VCaP (cell line): Measurements from ENCODE around the gene KRT72.

ENCODE experiments used
- H3K27ac ChIP-seq: fragments of 450-650 bp; 2 replicates; pipeline ENCODE4 v1.5.1; 2017
- TF ChIP-seq, protein P1 (sequence below): fragments of 450-650 bp; conservative IDR thresholded peaks from 2 replicates; pipeline ENCODE4 v1.5.1; 2017; ENCODE audit warnings: mild to moderate bottlenecking, moderate library complexity

The KRT72 gene

DNA sequence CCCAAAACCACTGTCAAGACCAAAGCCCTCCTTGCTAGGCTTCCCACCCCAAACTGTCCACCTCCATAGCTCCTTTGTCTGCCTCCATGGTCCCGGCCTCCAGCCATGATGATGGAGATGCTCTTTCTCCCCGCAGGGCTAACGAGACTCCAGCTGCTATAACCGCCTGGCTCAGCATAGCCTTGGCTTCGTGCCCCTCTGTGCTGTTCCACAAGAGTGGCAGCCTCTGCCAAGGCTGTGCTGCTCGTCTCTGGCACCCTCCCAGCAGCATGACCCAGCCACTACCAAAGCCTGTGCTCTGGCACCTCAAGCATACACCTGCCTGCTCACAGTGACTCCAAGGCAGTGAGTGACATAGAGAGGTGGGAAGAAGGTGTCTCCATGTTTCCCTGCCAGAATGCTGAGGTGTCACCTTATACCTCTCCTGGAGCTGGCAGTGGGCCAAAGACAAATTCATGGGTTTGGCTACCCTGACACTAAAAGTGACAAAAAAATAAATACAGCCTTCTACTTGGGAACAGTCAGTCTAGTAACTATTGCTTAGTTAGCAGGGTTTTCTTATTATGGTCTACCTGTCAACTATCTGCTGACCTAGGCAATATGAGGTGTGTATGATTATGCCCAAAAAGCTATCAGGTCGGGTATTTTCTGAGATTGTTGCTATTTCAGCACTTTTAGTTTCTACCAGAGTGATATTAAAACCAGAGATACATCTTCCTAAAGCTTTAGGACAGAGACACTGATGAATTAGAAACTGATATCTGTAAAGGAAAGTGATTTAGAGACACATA lies 33.2 kb upstream of the KRT72 start:
- H3K27ac ChIP-seq, result peak overlapping the region; percentile 26
- TF ChIP-seq, protein P1, sequence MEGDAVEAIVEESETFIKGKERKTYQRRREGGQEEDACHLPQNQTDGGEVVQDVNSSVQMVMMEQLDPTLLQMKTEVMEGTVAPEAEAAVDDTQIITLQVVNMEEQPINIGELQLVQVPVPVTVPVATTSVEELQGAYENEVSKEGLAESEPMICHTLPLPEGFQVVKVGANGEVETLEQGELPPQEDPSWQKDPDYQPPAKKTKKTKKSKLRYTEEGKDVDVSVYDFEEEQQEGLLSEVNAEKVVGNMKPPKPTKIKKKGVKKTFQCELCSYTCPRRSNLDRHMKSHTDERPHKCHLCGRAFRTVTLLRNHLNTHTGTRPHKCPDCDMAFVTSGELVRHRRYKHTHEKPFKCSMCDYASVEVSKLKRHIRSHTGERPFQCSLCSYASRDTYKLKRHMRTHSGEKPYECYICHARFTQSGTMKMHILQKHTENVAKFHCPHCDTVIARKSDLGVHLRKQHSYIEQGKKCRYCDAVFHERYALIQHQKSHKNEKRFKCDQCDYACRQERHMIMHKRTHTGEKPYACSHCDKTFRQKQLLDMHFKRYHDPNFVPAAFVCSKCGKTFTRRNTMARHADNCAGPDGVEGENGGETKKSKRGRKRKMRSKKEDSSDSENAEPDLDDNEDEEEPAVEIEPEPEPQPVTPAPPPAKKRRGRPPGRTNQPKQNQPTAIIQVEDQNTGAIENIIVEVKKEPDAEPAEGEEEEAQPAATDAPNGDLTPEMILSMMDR, result no peak

DNA sequence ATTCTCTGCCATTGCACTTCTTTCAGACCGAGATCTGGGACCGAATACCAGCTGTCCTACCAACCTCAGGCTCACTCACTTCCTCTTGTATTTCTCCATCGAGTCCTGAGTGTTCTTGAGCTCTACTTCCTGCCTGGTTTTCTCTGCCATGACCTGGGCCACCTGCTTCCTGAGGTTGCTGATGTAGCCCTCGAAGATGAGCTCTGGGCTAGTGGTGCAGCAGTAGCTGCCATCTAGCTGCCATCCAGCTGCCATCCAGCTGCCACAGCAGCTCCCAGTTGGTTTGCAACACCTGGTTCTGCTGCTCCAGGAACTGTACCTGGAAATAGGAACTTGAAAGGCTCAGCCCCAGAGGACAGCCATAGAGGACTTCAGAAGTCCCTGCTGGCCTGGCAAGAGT lies 32.1 kb upstream of the KRT72 start:
- H3K27ac ChIP-seq, result peak overlapping the region; percentile 26; the same call in 1 of the 2 replicates
- TF ChIP-seq, protein P1, result no peak

DNA sequence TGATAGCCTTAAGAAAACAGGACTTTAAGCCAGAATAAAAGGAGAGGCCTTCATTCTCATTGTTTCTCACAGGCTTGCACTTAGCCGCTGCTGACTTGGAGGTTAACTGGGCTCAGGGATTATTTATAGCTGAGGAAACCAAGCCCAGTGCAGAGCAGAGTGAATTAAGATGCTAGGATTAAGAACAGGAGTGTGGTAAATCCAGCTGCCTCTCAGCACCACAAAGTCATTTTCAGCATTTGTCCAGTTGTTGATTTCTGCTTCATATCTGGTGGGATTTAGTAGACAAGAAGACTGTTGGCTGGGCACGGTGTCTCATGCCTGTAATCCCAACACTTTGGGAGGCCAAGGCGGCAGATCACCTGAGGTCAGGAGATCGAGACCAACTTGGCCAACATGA lies 31.4 kb upstream of the KRT72 start:
- TF ChIP-seq, protein P1, result no peak
- no peak overlapping the region; the same call in 1 of the 2 replicates for H3K27ac ChIP-seq

DNA sequence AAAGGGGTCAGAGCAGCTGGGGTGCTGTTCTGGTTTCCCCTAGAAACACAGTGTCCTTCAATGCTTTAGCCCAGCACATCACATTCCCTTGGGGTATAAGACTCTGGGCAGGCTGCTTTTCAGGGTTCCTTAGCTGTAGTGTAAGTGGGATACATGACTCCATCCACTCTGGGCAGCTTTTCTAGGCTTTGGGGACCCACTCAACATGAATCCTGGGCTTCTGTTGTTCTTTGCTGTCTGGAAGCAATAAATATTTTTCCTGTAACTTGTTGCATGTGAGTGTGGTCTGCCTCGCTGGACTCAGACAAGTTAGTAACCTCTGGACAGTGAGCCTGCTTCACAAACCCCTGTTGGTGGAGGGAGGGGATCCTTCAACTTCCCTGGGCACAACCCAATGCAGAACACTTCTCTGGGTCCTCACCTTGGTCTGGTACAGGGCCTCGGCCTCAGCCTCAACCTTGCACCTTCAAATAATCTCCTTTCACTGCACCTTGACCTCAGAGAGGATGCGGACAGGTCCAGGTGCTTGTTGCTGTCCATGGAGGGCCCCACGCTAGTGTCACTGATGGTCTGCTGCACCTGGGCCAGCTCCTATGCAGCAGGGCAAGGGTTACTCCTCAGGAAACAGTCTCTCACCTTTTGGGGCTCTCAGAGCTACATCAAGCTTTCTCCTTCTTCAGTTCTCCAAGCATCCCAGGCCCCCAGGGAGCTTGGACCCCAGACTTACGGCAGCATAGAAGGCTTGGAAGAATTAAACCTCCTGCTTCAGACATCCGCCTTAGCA lies 30.6 kb upstream of the KRT72 start:
- no peak overlapping the region for H3K27ac ChIP-seq
- TF ChIP-seq, protein P1, result no peak

DNA sequence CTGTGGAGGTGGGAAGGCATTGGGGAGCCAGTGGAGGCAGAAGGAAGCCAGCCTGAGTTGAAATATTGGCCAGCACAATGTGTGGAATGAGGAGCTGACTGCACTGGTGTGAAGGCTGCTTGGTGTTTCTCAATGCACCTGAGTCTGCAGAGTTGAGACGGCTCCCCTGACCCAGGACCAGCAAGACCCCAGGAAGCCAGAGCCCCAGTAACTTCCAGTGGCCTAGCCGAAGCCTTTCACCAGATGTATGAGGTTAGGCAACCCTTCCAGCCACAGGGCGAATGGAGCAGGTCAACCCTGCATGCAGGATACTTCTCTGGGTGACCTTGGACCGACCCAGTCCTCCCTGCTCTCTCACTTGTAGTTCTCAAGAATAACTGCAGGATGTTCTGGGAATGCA lies 30.0 kb upstream of the KRT72 start:
- no peak overlapping the region for H3K27ac ChIP-seq
- TF ChIP-seq, protein P1, result no peak

DNA sequence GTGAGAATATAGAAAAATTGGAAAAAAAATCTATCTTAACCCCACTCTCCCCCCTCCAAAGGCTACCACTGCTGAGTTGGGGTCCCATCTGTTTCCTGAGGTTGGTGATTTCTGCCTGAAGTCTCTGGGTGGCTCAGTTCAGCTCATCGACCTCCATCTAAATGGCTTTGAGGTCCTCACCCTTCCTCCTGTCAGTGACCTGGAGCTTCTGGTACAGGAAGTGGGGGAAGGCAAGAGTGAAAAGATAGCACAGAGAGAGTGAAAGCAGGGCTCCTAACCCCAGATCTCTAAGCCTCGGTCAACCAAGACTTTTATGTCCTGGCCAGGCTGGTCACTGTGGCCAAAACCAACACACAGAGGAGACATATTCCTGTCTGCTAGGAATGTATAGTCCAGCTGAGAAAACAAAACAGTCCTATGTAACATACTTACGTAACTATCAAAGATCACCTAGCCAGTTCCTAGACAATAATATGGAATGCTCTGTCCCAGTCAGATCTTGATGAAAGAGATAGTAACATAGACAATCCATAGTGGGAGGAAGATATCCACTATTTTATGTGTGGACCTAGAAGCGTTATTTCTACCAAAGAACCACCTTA lies 29.4 kb upstream of the KRT72 start:
- H3K27ac ChIP-seq, result no peak overlapping the region
- TF ChIP-seq, protein P1, result no peak

DNA sequence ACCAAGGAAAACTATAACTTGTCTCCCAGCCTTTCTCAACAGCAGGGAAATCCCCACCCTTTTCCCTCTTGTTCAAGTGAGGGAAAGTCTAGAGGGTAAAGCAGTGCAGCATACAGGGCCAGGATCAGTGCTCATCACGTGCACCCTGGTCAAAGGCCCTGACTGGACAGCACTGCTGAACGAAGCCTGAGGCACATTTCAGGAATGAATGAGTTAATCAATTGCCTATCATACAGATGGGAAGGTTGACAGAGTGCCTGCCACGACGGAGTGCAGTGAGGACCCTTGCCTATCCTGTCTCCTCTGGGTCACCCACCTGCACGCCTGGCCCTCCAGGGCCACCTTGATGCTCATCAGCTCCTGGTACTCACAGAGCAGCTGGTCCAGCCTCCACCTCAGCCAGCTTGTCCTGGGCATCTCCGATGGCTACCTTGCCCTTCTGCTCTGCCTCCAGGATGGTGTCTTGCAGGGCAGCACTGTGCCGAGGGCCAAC lies 28.8 kb upstream of the KRT72 start:
- no peak overlapping the region for H3K27ac ChIP-seq
- TF ChIP-seq, protein P1, result no peak
